Esophagus muscularis mucosa (tissue), 4 donors: ENCODE measurements around the gene PHF13.

ENCODE experiments used
- CTCF ChIP-seq, 3 experiments: fragments of 200-600 bp in 2 of 3; fragments of 450-650 bp in 1 of 3; sonication (generic) in 2 of 3; IDR thresholded peaks; one replicate each; pipeline ENCODE4 v1.5.1; 2017 to 2019; ENCODE audit warnings: antibody characterized with exemption in 3 of 3, mild to moderate bottlenecking in 2 of 3, moderate library complexity in 1 of 3
- EP300 ChIP-seq: sonication (generic); formaldehyde crosslinking; IDR thresholded peaks from one replicate; pipeline ENCODE4 v1.6.1; 2017; ENCODE audit warnings: antibody characterized with exemption
- POLR2A ChIP-seq: fragments of 450-650 bp; IDR thresholded peaks from one replicate; pipeline ENCODE4 v1.6.1; 2017; ENCODE audit warnings: antibody characterized with exemption, moderate library complexity, mild to moderate bottlenecking, low read depth

- no peak for TF ChIP-seq EP300
- no peak for TF ChIP-seq CTCF (IDR thresholded peaks at IDR 0.05)
- TF ChIP-seq POLR2A, result no peak
These were observed 17.2 kb upstream of the PHF13 start for GRCh38 chr1:6596351-6596750.
